Left renal cortex interstitium (tissue), 4 donors: ENCODE results near the gene NGB. TPM values are rescaled to one million over a fixed set of nuclear protein-coding genes. Genes with fewer than 3 reads are reported as not detected.

Experiments
- DNase-seq, 4 donors: peaks; one replicate each; pipeline ENCODE4 v3.0.0-alpha.2; 2013; ENCODE audit warnings: low read depth in 4 of 4, low spot score in 2 of 4, missing footprints in 1 of 4
- polyA plus RNA-seq, 4 donors: library from polyadenylated mRNA; unstranded; fragments of 120-200 nt; gene quantifications; one replicate each; pipeline ENCODE4 v1.2.1, GENCODE V29; 2013; ENCODE audit not compliant: insufficient read length in 4 of 4

Gene NGB
- polyA plus RNA-seq, 4 donors: not detected

DNA sequence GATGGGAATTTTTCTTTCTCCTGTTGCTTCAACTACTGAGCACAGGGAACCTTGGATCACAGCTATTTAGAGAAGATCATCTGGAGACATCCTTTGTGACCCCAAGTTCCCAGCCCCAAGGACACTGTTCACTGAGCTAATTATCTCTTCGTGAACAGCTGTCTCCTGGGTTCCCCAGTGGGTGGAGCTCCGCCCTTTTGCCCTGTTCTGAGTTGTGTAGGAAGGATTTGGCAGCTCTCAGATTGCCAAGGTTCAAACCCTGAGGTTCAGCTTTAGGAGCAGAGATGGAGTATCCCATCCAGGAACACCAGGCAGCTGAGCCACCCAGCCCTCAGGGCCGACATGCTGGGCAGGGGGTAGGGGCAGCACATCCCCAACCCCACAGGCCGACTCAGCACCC lies 32.0 kb downstream of the NGB start:
- no peak for DNase-seq

GRCh38 chr14:77238356-77238755 lies 32.6 kb downstream of the NGB start:
- DNase-seq: no peak

- DNase-seq: no peak
These were observed 34.2 kb downstream of the NGB start for GRCh38 chr14:77236814-77237213.

DNA sequence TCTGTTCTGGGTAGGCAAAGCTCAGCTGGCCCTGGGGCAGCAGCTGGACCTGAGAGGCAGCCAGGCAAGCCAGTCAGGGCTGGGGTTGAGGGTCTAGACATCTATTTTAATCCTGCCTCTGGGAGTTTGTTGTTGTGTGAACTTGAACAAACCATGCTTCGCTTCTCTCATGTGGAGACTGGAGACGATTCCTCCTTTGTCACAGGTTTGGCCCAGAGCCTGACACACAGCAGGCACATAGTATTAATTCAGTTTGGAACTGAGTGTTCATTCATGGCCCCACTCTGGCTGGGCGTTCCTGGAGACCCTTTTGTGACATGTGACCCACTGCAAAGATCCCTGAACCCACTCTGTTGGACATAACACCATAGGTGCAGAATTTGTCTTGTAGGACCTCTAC lies 39.3 kb downstream of the NGB start:
- DNase-seq: no peak

DNA sequence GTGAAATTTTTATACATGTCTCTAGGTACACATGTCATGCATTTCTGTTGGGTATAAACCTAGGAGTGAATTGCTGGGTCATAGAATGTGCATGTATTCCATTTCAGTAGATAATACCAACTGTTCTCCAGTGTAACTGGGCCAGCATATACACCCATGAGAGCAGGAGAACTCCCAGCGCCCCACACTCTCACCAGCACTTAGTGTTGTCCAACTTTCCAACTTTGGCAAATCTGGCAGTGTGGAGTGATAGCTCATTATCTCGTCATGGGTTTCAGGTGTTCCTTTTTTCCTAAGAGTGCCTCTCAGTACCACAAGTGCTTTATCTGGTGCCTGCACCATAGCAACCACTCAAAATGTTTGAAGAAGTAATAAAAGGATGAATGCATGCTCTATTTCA lies 40.1 kb downstream of the NGB start:
- DNase-seq: no peak

GRCh38 chr14:77228056-77228455 lies 43.0 kb downstream of the NGB start:
- no peak for DNase-seq

GRCh38 chr14:77225892-77226557 lies 45.0 kb downstream of the NGB start:
- no peak for DNase-seq

DNA sequence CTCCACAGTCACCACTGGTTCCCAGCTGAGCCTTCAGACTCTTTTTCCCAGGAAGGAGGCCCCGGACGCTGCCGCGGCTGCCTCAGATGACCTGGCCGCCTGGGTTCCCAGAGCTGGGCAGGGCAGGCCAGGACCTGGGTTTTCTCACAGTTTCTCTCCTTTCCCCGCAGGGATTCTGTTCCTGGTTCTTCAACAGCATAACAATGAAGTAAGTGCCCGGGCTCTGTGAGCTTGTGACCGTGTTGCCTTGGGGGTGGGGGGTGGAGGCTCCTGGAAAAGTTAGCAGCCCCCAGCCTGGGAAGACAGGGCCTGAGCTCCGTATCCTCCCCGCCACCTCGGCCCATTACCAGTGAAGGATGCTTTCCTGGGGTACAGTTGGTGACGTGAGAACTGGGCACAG lies 45.8 kb downstream of the NGB start:
- DNase-seq: no peak

GRCh38 chr14:77224212-77224611 lies 46.8 kb downstream of the NGB start:
- no peak for DNase-seq

- no peak for DNase-seq
These were observed 48.3 kb downstream of the NGB start for GRCh38 chr14:77222546-77223225.

GRCh38 chr14:77221241-77221871 lies 49.6 kb downstream of the NGB start:
- DNase-seq: no peak

DNA sequence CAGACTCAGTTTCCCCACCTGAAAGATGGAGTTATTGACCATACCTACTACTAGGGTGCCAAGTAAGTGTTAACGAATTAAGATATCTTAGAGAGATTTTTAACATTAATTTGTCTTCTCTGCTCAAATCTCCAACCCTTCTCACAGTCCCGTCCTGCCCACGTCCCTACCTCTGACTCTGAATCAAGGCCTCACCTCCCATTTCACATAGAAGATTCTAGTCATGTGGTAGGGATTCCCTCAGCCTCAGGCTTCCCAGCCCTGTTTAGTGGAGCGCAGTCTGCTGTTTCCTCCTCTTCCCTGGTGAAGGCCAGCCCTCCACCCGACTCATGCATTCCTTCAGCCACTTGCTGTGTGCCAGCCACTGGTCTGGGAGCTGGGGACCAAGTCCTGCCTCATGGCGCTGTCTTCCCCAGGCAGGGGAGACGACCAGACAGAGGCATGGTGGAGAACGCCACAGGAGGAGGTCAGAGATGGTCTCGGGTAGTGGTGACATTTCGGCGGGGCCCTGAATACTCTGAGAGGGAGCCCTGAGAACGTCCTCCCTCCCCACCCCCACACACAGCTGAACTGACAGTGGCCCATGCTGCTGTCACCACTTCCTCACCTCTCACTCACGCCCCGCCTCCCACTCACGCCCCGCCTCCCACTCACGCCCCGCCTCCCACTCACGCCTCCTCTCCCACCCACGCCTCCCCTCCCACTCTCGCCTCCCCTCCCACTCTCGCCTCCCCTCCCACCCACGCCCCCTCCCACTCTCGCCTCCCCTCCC lies 50.6 kb downstream of the NGB start:
- no peak for DNase-seq

GRCh38 chr14:77219591-77219990 lies 51.4 kb downstream of the NGB start:
- DNase-seq: no peak

- DNase-seq: no peak
These were observed 53.5 kb downstream of the NGB start for GRCh38 chr14:77217551-77217950.

Other genes with a start within 250 kb of the NGB start
- gene IRF2BPL, start 242.5 kb downstream of the NGB start, polyA plus RNA-seq: 10 to 100 TPM; 45.7 to 71.0 (median 55.0) TPM
- gene CIPC, start 172.9 kb downstream of the NGB start, polyA plus RNA-seq: 10 to 100 TPM; 21.2 to 27.7 (median 24.1) TPM
- gene ZDHHC22, start 129.4 kb downstream of the NGB start, polyA plus RNA-seq: under 1 TPM; 0.45 to 0.86 (median 0.55) TPM
- 1 to 10 TPM; 1.0 to 1.8 (median 1.4) TPM for gene TMEM63C, start 89.4 kb downstream of the NGB start, polyA plus RNA-seq
- 10 to 100 TPM; 34.2 to 55.2 (median 47.0) TPM for gene POMT2, start 49.7 kb upstream of the NGB start, polyA plus RNA-seq
- gene GSTZ1, start 49.8 kb upstream of the NGB start, polyA plus RNA-seq: 10 to 100 TPM; 23.5 to 30.0 (median 27.7) TPM
- 10 to 100 TPM; 18.4 to 27.1 (median 21.6) TPM for gene TMED8, start 105.9 kb upstream of the NGB start, polyA plus RNA-seq
- 10 to 100 TPM in 1 of 4 donors, 1 to 10 TPM in 3; 6.7 to 10.9 (median 8.5) TPM for gene SAMD15, start 106.2 kb upstream of the NGB start, polyA plus RNA-seq
- gene NOXRED1, start 152.3 kb upstream of the NGB start, polyA plus RNA-seq: 1 to 10 TPM; 1.8 to 4.1 (median 2.6) TPM
- 10 to 100 TPM; 30.3 to 36.9 (median 31.2) TPM for gene VIPAS39, start 186.4 kb upstream of the NGB start, polyA plus RNA-seq
- gene AHSA1, start 186.9 kb upstream of the NGB start, polyA plus RNA-seq: 100 to 1,000 TPM; 186 to 225 (median 202) TPM
- gene ISM2, start 227.6 kb upstream of the NGB start, polyA plus RNA-seq: 1 to 10 TPM; 1.3 to 3.6 (median 1.8) TPM